ENCODE data around the gene SAP25. TPM values are rescaled to one million over a fixed set of nuclear protein-coding genes. Genes with fewer than 3 reads are reported as not detected.
"Not testable (repeated sequence)": the region's sequence is repeated elsewhere in the genome, so short reads cannot be mapped to it uniquely, and the experiment has no call there.

SAP25 gene
- total RNA-seq, 1 experiment from 2014 or later: 4.4 TPM

- TF ChIP-seq SP1 (IDR thresholded peaks at IDR 0.05; ENCODE audit: low read depth) (no peak), YY1 (IDR thresholded peaks at IDR 0.05; ENCODE audit: extremely low read depth, insufficient replicate concordance, low read depth, low read length) (no peak), FOSL1 (IDR thresholded peaks at IDR 0.05; ENCODE audit: low read depth) (no peak), REST (IDR thresholded peaks at IDR 0.05; ENCODE audit: low read depth) (no peak), SRF (IDR thresholded peaks at IDR 0.05; ENCODE audit: low read depth) (no peak)
- TF ChIP-seq, protein P1, sequence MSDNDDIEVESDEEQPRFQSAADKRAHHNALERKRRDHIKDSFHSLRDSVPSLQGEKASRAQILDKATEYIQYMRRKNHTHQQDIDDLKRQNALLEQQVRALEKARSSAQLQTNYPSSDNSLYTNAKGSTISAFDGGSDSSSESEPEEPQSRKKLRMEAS (IDR thresholded peaks at IDR 0.05): no peak
These were observed 41.3 kb downstream of the SAP25 start (continued) for GRCh38 chr7:100532165-100533022.

- CTCF ChIA-PET; RAD21 ChIA-PET (ENCODE audit: low non-redundant PET in 1 of 2, low total read pairs in 2 of 2, uncharacterized antibody in 2 of 2, unreplicated experiment in 2 of 2); BruUV-seq (replicated peaks): not testable (repeated sequence)
These were observed 45.4 kb downstream of the SAP25 start for GRCh38 chr7:100528108-100528866.

DNA sequence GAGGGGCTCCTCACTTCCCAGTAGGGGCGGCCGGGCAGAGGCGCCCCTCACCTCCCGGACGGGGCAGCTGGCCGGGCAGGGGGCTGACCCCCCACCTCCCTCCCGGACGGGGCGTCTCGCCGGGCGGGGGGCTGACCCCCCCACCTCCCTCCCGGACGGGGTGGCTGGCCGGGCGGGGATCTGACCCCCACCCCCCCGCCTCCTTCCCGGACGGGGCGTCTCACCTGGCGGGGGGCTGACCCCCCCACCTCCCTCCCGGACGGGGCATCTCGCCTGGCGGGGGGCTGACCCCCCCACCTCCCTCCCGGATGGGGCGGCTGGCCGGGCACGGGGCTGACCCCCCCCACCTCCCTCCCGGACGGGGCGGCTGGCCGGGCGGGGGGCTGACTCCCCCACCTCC, 50.5 kb downstream of the SAP25 start:
- H3K9me2 ChIP-seq (ENCODE audit: insufficient read depth); H2AFZ ChIP-seq (ENCODE audit: low read depth, low read length, poor library complexity, severe bottlenecking); H3K27me3 ChIP-seq (ENCODE audit: insufficient read depth, low read length); BruUV-seq (replicated peaks); CTCF ChIA-PET; H3K4me2 ChIP-seq (ENCODE audit: low read length); DNase-seq (ENCODE audit: low read depth, low spot score); intact Hi-C loops (cut with micrococcal nuclease); H3K79me2 ChIP-seq (ENCODE audit: insufficient read depth, low read length); H3K27ac ChIP-seq (ENCODE audit: low read depth, low read length); H3K4me3 ChIP-seq (replicated peaks in 1 of 2; ENCODE audit: low read depth in 1 of 2, low read length in 2 of 2); H4K20me1 ChIP-seq (ENCODE audit: insufficient read depth); RAD21 ChIA-PET (ENCODE audit: low non-redundant PET in 1 of 2, low total read pairs in 2 of 2, uncharacterized antibody in 2 of 2, unreplicated experiment in 2 of 2); ATAC-seq; H3K9ac ChIP-seq (ENCODE audit: low read length); H3K4me1 ChIP-seq (ENCODE audit: control insufficient read depth in 1 of 2, insufficient read depth in 2 of 2, low read length in 2 of 2); H3K9me3 ChIP-seq (ENCODE audit: control insufficient read depth in 1 of 2, insufficient read depth in 1 of 2, low read depth in 1 of 2, low read length in 2 of 2); H3K36me3 ChIP-seq (ENCODE audit: control insufficient read depth in 1 of 2, insufficient read depth in 2 of 2, low read length in 2 of 2); POLR2A ChIA-PET: not testable (repeated sequence)

More at GRCh38 chr7:100528108-100528866, 45.4 kb downstream of the SAP25 start:
- H3K4me3 ChIP-seq (replicated peaks in 1 of 2; ENCODE audit: low read depth in 1 of 2, low read length in 2 of 2); H3K27ac ChIP-seq (ENCODE audit: low read depth, low read length); H3K9ac ChIP-seq (ENCODE audit: low read length); H3K36me3 ChIP-seq (ENCODE audit: control insufficient read depth in 1 of 2, insufficient read depth in 2 of 2, low read length in 2 of 2); DNase-seq (ENCODE audit: low read depth, low spot score); H3K79me2 ChIP-seq (ENCODE audit: insufficient read depth, low read length); H3K9me2 ChIP-seq (ENCODE audit: insufficient read depth); intact Hi-C loops (cut with micrococcal nuclease); POLR2A ChIA-PET; H4K20me1 ChIP-seq (ENCODE audit: insufficient read depth); ATAC-seq; H3K9me3 ChIP-seq (ENCODE audit: control insufficient read depth in 1 of 2, insufficient read depth in 1 of 2, low read depth in 1 of 2, low read length in 2 of 2); H3K4me1 ChIP-seq (ENCODE audit: control insufficient read depth in 1 of 2, insufficient read depth in 2 of 2, low read length in 2 of 2); H3K27me3 ChIP-seq (ENCODE audit: insufficient read depth, low read length); H3K4me2 ChIP-seq (ENCODE audit: low read length); H2AFZ ChIP-seq (ENCODE audit: low read depth, low read length, poor library complexity, severe bottlenecking): not testable (repeated sequence)

All from HCT116 (cell line).